Smooth muscle cell (in vitro differentiated cells): Measurements from ENCODE around the gene MVP. TPM values are rescaled to one million over a fixed set of nuclear protein-coding genes. Genes with fewer than 3 reads are reported as not detected.

Source experiments
- DNase-seq: peaks from one replicate; lab custom pipeline; 2025; ENCODE audit not compliant: unreplicated experiment; lab: John Stamatoyannopoulos, UW
- H2AFZ ChIP-seq: fragments of 200-600 bp; sonication (generic); 2 replicates; pipeline ENCODE4 v1.6.0; 2016; ENCODE audit warnings: antibody characterized with exemption, low read depth, mild to moderate bottlenecking
- H3F3A ChIP-seq: fragments of 200-600 bp; sonication (generic); 2 replicates; pipeline ENCODE4 v1.6.0; 2017; ENCODE audit warnings: antibody characterized with exemption, low read depth
- H3K27ac ChIP-seq: fragments of 200-600 bp; sonication (generic); 2 replicates; pipeline ENCODE4 v1.5.1; 2016; ENCODE audit warnings: low read depth, mild to moderate bottlenecking
- H3K27me3 ChIP-seq: fragments of 200-600 bp; sonication (generic); 2 replicates; pipeline ENCODE4 v1.6.1; 2016; ENCODE audit warnings: low read depth, mild to moderate bottlenecking
- H3K36me3 ChIP-seq: fragments of 200-600 bp; sonication (generic); 2 replicates; pipeline ENCODE4 v1.5.1; 2016; ENCODE audit warnings: low read depth
- H3K4me1 ChIP-seq: fragments of 200-600 bp; sonication (generic); 2 replicates; pipeline ENCODE4 v1.5.1; 2016; ENCODE audit warnings: low read depth
- H3K4me2 ChIP-seq: fragments of 200-600 bp; sonication (generic); 2 replicates; pipeline ENCODE4 v1.6.0; 2016; ENCODE audit warnings: mild to moderate bottlenecking
- H3K4me3 ChIP-seq: fragments of 200-600 bp; sonication (generic); 2 replicates; pipeline ENCODE4 v1.5.1; 2016; ENCODE audit warnings: mild to moderate bottlenecking
- H3K79me2 ChIP-seq: fragments of 200-600 bp; sonication (generic); 2 replicates; pipeline ENCODE4 v1.6.0; 2016; ENCODE audit warnings: low read depth, mild to moderate bottlenecking
- H3K9ac ChIP-seq: fragments of 200-600 bp; sonication (generic); 2 replicates; pipeline ENCODE4 v1.6.0; 2016; ENCODE audit warnings: low read depth
- H3K9me3 ChIP-seq: fragments of 200-600 bp; sonication (generic); replicated peaks from 2 replicates; pipeline ENCODE4 v1.5.1; 2016; ENCODE audit warnings: low read depth
- H4K20me1 ChIP-seq: fragments of 200-600 bp; sonication (generic); 2 replicates; pipeline ENCODE4 v1.6.0; 2016; ENCODE audit warnings: low read depth
- WGBS: methylation state at CpG from one replicate; pipeline ENCODE4 v1.1.7; 2016; ENCODE audit warnings: low lambda C conversion rate; 5-methylcytosine and 5-hydroxymethylcytosine counted together
- polyA plus RNA-seq: library from polyadenylated mRNA; unstranded; fragments of >200 nt; fragmentation: Nextera tagmentation; extraction: Ambion mirVana; gene quantifications from 2 replicates; pipeline ENCODE4 v1.2.1, GENCODE V29; 2016
- total RNA-seq: library from RNA; depleted of rRNA; stranded (reverse); fragments of >200 nt; gene quantifications from 2 replicates; pipeline ENCODE4 v1.2.3, GENCODE V29; 2014
- TF ChIP-seq, protein P1 (sequence below): fragments of 200-600 bp; sonication (generic); IDR thresholded peaks from 2 replicates; pipeline ENCODE4 v1.5.1; 2017; ENCODE audit warnings: borderline replicate concordance, mild to moderate bottlenecking, antibody characterized with exemption; ENCODE audit not compliant: insufficient read depth, poor library complexity, severe bottlenecking

The MVP gene
- total and polyA plus RNA-seq, 2 experiments from 2014 or later, result 47.5 to 110 TPM

DNA sequence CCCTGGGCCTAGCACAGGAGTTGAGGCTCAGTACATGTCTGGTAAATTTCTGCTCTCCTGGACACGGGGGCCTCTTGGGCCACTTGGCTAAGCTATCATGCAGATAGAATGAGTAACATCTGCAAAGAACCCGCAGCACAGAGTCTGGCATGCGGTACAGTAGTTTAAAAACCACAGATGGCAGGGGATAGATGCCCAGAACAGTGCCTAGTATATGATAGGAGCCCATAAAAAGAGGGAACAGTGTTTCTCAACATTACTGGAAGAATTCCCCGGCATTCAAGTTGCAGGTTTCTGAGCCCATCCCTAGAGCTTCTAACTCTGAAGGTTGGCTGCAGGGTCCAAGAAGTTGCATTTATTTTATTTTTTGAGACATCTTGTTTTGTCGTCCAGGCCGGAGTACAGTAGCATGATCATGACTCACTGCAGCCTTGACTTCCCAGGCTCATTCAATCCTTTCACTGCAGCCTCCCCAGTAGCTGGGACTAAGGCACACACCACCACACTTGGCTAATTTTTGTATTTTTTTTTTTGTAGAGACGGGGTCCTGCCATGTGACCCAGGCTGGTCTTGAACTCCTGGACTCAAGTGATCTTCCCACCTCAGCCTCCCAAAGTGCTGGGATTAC, 37.0 kb downstream of the MVP start:
- H3K79me2 ChIP-seq, result peaks cover 9% of the 10 kb centered on the region
- H3K9me3 ChIP-seq, result no peaks in the 10 kb centered on the region
- no peaks in the 10 kb centered on the region for H3F3A ChIP-seq
- H2AFZ ChIP-seq, result no peak overlapping the region
- H3K36me3 ChIP-seq, result no peaks in the 10 kb centered on the region
- H3K4me3 ChIP-seq, result no peak overlapping the region
- 37% methylated on average over 7 of the region's 7 CpGs for WGBS
- no peak for DNase-seq
- H3K4me1 ChIP-seq, result peaks cover 10% of the 10 kb centered on the region
- H3K9ac ChIP-seq, result no peak overlapping the region
- TF ChIP-seq, protein P1, sequence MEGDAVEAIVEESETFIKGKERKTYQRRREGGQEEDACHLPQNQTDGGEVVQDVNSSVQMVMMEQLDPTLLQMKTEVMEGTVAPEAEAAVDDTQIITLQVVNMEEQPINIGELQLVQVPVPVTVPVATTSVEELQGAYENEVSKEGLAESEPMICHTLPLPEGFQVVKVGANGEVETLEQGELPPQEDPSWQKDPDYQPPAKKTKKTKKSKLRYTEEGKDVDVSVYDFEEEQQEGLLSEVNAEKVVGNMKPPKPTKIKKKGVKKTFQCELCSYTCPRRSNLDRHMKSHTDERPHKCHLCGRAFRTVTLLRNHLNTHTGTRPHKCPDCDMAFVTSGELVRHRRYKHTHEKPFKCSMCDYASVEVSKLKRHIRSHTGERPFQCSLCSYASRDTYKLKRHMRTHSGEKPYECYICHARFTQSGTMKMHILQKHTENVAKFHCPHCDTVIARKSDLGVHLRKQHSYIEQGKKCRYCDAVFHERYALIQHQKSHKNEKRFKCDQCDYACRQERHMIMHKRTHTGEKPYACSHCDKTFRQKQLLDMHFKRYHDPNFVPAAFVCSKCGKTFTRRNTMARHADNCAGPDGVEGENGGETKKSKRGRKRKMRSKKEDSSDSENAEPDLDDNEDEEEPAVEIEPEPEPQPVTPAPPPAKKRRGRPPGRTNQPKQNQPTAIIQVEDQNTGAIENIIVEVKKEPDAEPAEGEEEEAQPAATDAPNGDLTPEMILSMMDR, result no peak
- no peaks in the 10 kb centered on the region for H4K20me1 ChIP-seq
- peak overlapping the region; percentile 42 for H3K4me2 ChIP-seq
- H3K27ac ChIP-seq, result peak overlapping the region; percentile 71
- no peaks in the 10 kb centered on the region for H3K27me3 ChIP-seq

DNA sequence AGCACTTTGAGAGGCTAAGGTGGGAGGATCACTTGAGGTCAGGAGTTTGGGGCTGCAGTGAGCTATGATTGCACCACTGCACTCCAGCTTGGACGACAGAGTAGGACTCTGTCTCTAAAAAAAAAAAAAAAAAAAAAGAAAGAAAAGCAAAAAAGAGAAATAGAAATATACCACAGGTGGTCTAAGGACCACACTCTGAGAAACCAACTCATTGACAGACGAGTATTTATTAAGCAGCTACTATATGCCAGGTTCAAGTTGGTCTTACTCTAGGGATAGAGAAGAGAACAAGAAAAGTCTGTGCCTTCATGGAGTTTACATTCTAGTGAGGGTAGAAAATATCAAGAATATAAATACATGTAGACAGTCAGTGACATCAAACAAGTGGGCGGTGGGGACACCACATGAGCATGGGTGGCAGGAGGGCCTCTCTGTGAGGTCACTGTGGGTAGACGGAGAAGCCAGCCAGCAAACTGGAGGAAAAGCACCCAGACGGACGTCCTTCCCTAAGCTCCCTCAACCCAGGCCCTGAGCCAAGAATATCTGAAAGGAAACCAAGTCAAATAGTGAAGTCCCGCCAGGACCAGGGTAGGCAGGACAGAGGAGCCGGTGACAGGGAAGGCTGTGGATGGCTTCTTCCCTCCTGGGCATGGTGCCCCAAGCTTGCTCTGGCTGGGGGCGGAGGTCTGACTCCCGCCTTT, 38.0 kb downstream of the MVP start:
- Histone ChIP-seq H3K27ac (peak overlapping the region; percentile 71), H4K20me1 (no peaks in the 10 kb centered on the region), H3K4me3 (no peak overlapping the region), H3F3A (no peaks in the 10 kb centered on the region), H3K27me3 (no peaks in the 10 kb centered on the region), H3K9ac (no peak overlapping the region), H2AFZ (no peak overlapping the region), H3K36me3 (no peaks in the 10 kb centered on the region), H3K9me3 (no peaks in the 10 kb centered on the region), H3K4me2 (no peak overlapping the region), H3K4me1 (peaks cover 12% of the 10 kb centered on the region), H3K79me2 (peaks cover 15% of the 10 kb centered on the region)
- 83% methylated on average over 10 of the region's 10 CpGs for WGBS
- TF ChIP-seq, protein P1, result no peak
- no peak for DNase-seq

DNA sequence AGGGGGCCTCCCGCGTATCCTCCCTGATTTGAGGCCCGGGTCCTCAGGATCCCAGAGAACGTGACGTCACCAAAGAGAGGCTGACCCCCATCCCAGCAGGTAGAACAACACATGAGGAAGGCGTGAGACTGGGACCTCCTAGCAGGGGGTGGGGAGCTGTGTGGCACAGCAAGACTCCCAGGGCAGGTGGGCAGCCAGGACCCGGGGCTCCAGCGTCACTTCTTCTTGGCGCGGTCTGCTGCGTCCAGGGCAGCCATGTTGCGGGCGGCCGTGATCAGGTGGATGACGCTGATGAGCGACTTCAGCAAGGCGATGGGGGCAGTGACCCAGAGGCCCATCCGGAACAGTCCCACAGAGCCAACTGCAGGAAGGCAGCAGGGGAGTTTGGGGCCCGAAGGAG, 38.7 kb downstream of the MVP start:
- 98% methylated on average over 19 of the region's 19 CpGs for WGBS
- Histone ChIP-seq H3K79me2 (peaks cover 15% of the 10 kb centered on the region), H2AFZ (no peak overlapping the region), H3K4me3 (no peak overlapping the region), H3K27ac (no peak overlapping the region), H3F3A (no peaks in the 10 kb centered on the region), H3K27me3 (no peaks in the 10 kb centered on the region), H3K9ac (no peak overlapping the region), H4K20me1 (no peaks in the 10 kb centered on the region), H3K4me2 (no peak overlapping the region), H3K4me1 (peaks cover 15% of the 10 kb centered on the region), H3K9me3 (no peaks in the 10 kb centered on the region), H3K36me3 (no peaks in the 10 kb centered on the region)
- TF ChIP-seq, protein P1, result no peak
- DNase-seq, result no peak
